GM12865 (cell line): ENCODE measurements around the gene LRRC37B.
"Not testable (repeated sequence)": the region's sequence is repeated elsewhere in the genome, so short reads cannot be mapped to it uniquely, and the experiment has no call there.

Experiments used
- DNase-seq: peaks from one replicate; pipeline ENCODE4 v3.0.0; 2010; ENCODE audit warnings: low read depth
- H3K4me3 ChIP-seq: 2 replicates; pipeline ENCODE4 v1.5.1; 2011; ENCODE audit warnings: mild to moderate bottlenecking, low read depth, low read length, control low read depth
- CTCF ChIP-seq: IDR thresholded peaks from 2 replicates; pipeline ENCODE4 v1.5.1; 2011; ENCODE audit warnings: low read length, control low read depth, low read depth, inconsistent platforms; ENCODE audit not compliant: insufficient read depth; ENCODE audit errors: missing control alignments

LRRC37B gene

DNA sequence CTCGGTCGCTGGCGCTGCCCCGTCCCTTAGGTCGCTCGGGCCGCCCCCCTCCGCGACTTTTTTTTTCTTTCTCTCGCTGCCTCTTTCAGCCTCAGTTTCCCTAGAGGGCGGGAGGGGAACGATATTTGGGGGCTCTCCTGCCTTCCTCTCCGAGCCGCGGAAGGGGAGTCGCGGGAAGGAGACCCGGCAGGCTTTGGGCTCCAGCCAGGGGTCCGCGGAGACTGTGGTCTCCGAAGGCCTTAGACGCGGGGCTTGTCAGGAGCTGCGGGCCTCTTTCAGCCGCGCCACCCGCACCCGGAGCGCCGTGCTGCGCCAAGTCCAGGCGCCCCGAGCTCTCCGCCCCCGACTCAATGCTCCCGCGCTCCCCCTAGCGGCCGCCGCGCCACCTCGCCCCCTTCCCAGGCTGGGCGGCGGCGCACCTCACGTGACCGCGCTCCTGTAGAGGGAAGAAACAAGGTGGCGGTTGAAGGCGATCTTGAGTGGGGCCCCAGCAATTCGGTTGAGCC lies at the start of gene LRRC37B:
Gene LRRC37B (plus strand): TSS at position 427 of the 506 bp plus-strand sequence. CDS start 14,010 bp downstream, outside the sequence.
- DNase-seq, result peak; percentile 88
- TF ChIP-seq CTCF, result peak; percentile 91
- peak within 1 kb of the TSS; percentile 81 for H3K4me3 ChIP-seq

GRCh38 chr17:31964131-31964530 lies 43.1 kb upstream of the LRRC37B start:
- not testable (repeated sequence) for DNase-seq, H3K4me3 ChIP-seq

DNA sequence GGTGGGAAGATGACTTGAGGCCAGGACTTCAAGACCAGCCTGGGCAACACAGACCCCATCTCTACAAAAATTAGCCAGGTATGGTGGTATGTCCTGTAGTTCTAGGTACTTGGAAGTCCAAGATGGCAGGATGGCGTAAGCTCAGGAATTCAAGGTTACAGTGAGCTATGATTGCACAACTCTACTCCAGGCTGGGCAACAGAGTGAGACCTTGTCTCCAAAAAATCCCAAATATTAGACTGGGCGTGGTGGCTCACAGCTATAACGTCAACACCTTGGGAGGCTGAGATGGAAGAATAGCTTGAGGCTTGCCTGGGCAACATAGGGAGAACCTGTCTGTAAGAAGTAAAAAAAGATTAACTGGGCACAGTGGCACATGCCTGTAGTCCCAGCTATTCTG lies 39.5 kb upstream of the LRRC37B start:
- no peak for TF ChIP-seq CTCF
- no peak overlapping the region for H3K4me3 ChIP-seq
- no peak for DNase-seq

DNA sequence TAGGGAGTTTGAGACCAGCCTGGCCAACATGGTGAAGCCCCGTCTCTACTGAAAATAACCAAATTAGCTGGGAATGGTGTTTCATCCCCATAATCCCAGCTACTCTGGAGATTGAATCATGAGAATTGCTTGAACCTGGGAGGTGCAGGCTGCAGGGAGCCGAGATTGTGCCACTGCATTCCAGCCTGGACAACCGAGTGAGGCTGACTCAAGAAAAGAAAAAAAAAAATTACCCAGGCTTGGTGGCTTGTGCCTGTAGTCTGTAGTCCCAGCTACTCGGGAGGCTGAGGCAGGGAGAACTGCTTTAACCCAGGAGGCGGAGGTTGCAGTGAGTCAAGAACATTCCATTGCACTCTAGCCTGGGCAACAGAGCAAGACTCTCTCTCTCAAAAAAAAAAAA lies 36.8 kb upstream of the LRRC37B start:
- not testable (repeated sequence) for DNase-seq, H3K4me3 ChIP-seq

GRCh38 chr17:31974269-31975071 lies 32.7 kb upstream of the LRRC37B start:
- not testable (repeated sequence) for H3K4me3 ChIP-seq, DNase-seq

DNA sequence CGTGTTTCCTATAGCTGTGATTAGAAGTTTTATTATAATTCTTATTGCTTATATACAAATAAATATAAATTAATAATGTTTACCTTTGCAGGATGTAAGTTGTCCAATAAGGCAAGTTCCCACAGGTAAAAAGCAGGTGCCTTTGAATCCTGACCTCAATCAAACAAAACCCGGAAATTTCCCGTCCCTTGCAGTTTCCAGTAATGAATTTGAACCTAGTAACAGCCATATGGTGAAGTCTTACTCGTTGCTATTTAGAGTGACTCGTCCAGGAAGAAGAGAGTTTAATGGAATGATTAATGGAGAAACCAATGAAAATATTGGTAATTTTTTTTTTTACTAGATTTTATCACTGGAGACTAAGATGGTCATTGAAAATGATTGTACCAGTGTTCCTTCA lies 31.8 kb upstream of the LRRC37B start:
- DNase-seq, H3K4me3 ChIP-seq: not testable (repeated sequence)

- DNase-seq, H3K4me3 ChIP-seq: not testable (repeated sequence)
These were observed 15.4 kb upstream of the LRRC37B start for GRCh38 chr17:31991821-31992220.

- no peak overlapping the region for H3K4me3 ChIP-seq
- no peak for DNase-seq
- TF ChIP-seq CTCF, result no peak
These were observed 10.2 kb upstream of the LRRC37B start for GRCh38 chr17:31997005-31997404.

DNA sequence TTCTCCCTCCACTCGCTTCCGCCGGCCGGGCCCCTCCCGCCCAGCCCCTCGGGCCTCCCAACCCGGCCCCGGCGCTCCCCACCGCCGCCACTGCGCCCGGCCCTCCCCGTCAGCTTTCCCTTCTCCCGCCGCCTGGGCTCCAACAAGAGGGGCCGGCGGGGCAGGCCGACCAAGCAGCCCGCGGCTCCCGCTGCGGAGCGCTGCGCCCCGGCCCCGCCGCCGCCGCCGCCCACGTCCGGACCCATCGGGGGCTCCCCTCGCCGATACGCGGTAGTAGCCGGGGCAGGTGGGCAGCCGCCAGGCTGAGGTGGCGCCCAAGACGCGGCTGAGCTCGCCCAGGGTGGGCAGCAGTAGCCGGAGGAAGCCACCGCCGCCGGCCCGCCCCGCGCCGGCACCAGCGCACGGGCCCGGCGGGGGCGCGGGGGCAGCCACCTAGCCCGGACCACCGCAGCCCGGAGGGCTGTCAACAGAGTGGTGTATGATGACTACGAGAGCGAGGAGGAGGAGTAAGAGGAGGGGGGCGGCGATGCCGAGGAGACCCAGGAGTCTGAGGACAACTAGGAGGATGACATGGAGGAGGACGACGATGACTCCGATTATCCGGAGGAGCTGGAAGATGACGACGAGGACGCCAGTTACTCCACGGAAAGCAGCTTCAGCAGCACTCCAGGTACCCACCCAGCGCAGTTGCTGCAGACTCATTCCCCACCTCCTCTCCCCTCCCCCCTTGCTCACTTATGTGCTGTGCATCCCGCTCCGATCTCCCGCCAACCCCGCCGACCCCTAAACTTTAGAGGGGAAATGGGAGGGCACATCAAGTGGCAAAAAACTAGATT lies 498 bp downstream of the LRRC37B start:
- peak; percentile 45 for DNase-seq
- TF ChIP-seq CTCF, result no peak
- H3K4me3 ChIP-seq, result peak overlapping the region; percentile 81
